SH-SY5Y (cell line): Measurements from ENCODE around the gene GALNT2.

Source experiments
- GATA2 ChIP-seq: IDR thresholded peaks from 2 replicates; pipeline ENCODE4 v1.6.1; 2011; ENCODE audit warnings: mild to moderate bottlenecking, low read depth, low read length
- GATA3 ChIP-seq: IDR thresholded peaks from 2 replicates; pipeline ENCODE4 v1.6.1; 2011; ENCODE audit warnings: low read depth, mild to moderate bottlenecking, low read length, moderate library complexity

GALNT2 gene

DNA sequence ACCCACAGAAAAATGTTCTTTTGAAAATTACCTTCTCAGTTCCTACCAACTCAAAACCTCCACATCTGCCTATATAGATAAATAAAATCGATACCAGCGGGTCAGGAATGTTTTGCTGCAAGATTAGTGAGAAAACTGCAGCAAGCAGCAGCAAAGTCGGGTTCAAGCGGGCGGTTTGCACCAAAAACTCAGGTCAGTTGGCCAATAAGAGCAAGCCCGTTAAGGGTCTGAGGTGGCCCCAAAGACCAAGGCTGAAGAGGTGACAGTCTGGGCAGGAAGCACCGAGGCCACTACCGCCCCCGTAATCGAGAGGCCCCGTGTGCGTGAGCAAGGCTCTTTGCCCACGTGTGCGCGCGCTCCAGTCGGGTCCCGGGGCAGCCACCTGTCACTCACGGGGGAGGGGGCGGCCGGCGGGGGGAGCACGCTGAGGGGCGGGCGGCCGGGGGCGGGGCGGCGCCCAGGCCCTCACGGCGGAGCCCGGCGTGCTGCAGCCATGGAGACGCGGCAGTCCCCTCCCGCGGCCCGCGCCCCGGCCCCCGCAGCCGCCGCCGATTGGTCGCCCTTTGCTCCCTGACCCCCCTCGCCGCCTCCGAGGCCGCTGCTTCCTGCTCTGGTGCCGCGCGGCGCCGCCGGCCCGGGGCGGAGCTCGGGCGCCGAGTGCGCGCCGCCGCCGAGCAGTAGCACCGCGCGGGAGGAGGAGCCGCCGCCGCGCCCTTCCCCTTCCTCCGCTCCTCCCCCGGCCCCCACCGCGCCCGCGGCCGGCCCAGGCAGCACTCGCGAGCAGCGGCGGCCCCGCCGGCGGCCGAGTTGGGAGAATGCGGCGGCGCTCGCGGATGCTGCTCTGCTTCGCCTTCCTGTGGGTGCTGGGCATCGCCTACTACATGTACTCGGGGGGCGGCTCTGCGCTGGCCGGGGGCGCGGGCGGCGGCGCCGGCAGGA lies at the start of gene GALNT2:
TSS of gene GALNT2 (plus strand) at position 773 of the 939 bp plus-strand sequence. CDS start at position 816, 43 bp downstream.
- no peak for TF ChIP-seq GATA2
- no peak for TF ChIP-seq GATA3

DNA sequence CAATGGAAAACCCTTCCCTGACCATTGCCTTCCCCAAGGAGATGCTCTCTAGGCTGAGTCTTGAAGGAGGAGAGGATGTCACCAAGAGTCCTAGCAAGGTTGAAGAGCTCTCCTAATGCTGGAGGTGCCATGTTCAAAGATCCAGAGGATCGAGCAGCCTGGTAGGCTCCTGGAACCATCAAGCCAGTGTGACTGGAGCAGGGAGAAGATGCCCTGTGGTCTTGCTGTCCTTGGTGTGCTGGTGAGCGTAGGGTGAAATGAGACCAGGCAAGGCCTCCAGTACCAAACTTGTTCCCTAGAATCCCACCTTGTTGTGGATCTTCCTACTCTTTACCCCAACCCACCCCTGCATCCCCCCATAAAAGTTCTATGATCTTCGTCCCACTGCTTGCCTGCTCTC lies 46.6 kb upstream of the GALNT2 start:
- TF ChIP-seq GATA3 (no peak), GATA2 (no peak)

DNA sequence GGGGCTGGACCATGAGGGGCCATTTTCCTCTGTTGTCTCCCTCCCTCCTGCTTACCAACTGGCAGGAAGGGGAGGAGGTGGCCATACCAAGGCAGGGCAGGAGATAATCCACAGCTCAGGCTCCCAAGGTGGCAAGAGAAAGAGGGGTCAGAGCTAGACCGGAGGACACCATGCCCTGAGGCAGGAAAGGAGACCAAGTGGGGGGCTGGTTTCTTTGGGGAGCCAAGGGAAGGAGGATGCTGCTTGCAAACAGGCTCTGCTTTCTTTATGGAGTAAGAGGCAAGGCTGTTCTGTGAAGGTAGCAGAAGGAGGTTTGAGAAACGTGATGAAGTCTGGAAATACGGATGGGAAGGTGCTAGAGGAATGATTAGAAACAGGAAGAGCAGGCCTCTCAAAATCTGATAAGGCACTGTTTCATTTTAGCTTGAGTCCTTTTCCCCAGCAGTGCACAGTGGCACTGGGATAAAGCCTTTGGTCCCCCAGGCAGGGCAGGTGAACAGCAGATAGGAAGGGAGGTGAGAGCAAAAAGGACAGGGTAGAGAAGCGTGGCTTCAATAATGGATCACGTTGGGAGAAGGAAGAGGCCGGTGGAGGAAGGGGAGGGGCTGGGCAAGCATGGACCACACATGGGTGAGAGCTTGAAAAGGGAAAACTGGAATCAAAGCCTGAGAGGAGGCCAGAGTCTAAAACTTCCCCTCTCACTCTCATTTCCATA lies 44.2 kb upstream of the GALNT2 start:
- no peak for TF ChIP-seq GATA3
- no peak for TF ChIP-seq GATA2

DNA sequence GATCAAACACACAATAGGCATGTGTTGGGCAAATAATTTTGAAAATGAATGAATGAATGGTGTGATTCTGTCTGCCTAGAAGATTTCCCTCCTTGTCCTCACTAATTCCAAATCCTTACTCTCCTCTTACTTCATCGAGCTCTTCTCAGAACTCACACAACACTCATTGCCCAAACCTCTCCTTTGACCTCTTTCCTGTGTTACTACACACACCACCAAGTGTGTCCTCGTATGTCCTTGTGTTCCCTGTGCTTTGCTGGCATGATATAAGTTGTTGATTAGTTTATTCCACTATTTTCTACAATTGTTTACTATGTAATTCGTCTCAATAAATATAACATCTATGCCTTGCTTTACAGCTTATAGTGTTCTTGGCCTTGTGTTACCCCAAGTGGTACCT lies 41.4 kb upstream of the GALNT2 start:
- TF ChIP-seq GATA3 (no peak), GATA2 (no peak)

DNA sequence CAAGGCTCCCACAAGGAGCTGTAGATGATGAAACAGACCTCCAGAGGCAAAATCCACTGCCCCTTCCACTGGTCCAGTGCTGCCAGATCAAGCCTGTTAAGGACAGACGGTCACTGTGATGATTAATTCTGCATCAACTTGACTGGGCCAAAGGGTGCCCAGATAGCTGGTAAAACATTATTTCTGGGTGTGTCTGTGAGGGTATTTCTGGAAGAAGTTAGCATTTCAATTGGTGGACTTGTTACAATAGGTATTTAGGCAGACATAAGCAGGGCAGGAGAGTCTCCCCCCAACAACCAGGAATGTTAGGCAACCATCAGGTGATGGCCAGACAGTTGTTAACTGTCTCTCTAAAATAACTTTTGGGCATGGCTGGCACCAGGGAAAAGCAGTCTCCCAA lies 40.9 kb upstream of the GALNT2 start:
- no peak for TF ChIP-seq GATA3
- TF ChIP-seq GATA2, result no peak

DNA sequence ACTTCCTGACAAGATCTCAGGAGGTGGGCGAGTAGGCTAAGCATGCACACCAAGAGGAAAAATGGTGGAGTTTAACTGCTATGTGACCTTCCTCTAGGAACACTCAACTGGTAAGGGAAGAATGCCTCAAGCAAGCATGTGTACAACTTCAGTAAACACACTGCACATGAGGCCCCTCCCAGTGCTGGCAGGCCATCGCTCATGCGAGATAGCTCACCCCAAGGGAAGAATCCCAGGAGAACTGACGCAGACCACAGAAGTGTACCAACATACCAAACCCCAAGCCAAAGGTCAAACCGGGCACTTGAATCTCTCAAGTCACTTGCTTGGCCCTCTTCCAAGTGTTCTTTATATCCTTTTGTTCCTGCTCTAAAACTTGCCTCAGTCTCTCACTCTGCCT lies 40.5 kb upstream of the GALNT2 start:
- no peak for TF ChIP-seq GATA3
- TF ChIP-seq GATA2, result no peak

DNA sequence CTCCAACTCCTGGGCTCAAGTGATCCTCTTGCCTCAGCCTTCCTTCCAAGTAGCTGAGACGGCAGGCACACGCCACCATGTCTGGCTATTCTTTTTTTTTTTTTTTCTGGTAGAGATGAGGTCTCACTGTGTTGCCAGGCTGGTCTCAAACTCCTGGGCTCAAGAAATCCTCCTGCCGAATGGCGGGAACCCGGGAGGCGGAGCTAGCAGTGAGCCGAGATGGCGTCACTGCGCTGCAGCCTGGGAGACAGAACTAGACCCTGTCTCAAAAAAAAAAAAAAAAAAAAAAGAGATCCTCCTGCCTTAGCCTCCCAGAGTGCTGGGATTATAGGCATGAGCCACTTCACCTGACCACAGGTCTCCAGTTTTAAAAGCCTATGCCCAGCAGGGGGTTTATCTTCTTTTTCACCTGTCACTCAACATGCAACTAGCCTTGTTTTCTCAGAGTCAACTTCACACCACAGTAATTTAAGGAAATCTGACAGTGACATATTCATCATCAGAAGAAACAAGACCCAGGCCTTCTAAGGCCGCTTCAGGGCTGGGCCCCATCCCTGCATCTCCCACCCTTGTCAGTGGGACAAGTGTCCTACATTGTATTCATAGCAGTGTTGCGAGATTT lies 38.3 kb upstream of the GALNT2 start:
- TF ChIP-seq GATA3 (no peak), GATA2 (no peak)

DNA sequence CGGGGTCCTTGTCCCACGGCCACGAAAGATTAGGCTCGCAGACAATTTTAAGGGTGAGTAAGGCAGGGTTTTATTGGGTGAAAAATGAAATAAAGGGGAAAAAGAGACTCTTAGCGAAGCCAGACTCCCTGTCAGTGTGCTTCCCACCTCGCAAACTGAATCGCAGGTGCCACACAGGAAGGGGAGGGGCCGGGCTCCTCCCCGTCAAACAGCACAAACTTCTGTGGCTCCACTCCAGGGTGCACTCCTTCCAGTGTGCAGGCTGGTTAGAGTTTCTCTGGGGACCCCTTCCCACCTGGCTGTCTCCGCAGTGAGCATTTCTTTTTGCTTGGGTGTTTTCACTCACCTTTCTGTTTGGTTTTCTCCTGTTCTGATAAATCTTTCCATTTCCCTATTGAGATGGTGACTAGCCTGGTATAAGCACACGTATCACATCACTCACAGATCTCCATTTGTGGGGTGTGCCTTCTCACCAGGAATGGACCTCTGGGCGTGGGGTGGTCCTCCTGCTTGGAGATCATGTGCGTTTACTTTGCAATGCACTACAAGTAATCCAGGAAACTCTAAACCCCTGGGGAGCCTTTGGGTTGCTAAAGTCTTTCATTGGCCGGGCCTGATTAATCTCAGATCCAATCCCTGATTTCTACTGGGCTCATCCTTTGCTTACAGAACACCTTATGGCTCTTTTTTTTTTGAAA lies 37.6 kb upstream of the GALNT2 start:
- TF ChIP-seq GATA2 (no peak), GATA3 (no peak)

DNA sequence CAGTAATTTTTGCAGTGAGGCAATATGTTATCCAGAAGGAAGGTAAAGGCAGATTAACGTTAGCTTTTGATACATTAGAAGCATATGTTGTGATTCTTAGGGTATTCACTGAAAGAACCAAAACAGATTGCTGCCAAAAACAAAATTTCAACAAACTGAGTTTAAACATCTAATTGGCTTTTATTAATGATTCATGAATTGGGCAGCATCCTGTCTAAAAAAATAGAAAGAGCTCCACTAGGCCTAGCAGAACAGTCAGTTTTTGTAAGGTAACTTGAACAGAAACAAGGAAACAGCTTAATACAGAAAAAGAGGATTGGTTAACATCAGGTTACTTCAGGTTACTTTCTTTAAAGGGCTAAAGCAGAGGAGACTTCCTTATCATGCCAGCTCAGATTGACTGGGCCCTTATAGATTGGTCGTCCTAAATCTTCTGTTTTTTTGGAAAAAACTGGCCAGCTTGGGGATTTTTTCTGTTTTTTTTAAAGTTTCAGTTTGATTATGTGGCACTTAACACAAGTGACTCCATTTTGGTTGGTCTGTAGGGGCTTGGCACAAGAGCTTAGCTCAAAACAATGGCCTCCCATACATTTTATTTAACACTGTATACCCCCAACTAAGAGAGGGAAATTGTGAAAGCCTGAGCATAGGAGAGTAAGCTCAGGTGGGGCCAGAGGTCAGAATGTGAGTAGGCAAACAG lies 36.8 kb upstream of the GALNT2 start:
- no peak for TF ChIP-seq GATA3
- TF ChIP-seq GATA2, result no peak

DNA sequence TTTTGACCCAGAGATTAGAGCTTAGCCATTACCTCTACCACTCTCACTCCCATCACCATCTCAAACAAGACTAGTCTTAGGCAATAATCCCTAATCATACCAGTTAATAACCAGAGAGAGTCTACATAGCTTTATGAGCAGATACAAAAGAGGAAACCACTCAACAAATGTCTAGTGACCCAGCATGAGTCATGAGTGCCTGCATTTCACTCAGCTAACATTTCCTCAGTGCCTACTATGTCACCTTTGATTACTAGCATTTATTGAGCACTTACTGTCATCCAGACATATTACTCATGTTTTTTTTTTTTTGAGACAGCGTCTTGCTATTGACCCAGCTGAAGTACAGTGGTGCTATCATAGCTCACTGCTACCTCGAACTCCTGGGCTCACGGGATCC lies 35.9 kb upstream of the GALNT2 start:
- no peak for TF ChIP-seq GATA2

DNA sequence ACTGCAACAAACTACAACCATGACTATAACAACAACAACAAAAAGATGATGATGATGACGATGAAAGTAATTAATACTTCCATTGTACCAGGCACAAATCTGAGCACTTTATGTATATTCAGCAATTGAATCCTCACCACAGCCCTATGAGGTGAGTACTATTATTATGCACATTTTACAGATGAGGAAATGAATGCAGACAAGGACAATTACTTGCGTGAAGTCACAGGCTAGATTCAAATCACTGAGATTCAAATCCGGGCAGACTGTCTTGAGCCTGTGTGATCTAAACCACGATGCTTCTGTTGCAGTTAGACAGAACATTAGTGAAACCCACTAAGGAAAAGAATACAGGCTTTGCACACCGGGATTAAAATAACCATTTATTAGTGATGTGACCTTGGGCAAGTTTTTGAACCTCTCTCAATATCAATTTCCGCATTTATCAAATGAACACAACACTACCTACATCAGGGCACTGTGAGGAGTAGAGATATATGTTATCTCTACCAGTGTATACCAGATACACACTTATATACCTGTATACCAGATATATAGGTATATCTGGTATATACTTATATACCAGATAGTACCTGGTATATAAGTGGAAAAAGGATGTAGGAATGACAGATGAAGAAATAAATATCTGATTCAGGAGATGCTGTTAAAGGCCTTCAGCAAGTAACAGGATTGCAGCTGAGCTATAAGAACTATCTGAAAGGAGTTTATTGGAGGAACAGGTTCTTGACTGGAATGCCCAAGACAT lies 34.3 kb upstream of the GALNT2 start:
- TF ChIP-seq GATA2 (no peak), GATA3 (no peak)

DNA sequence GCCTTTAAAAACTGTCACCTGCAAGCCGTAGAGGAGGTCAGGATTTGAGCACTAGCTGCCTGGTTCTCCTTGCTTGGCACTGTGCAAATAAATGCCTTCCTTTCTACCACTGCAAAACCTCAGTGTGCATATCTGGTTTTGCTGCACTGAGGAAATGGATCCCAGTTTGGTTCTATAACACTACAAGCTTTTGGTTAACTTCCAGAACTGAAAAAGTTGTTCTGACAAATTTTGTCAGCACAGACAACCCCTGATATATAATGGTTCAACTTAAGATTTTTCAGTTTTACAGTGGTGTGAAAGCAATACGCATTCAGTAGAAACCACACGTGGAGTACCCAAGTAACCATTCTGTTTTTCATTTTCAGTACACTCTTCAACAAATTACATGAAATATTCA lies 29.8 kb upstream of the GALNT2 start:
- TF ChIP-seq GATA3 (no peak), GATA2 (no peak)

DNA sequence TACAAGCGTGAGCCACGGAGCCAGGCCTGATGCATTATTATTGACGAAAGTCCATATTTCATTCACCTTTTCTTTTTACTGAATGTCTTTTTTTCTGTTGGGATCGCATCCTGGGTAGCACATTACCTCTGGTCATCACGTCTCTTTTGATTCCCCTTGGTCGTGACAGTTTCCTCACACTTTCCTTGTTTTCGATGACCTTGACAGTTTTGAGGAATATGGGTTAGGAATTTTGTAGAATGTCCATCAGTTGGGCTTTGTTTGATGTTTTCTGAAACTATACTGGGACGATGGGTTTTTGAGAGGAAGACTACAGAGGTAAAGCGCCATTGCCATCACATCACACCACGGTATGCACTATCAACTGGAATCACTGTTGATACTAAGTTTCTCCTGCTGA lies 26.6 kb upstream of the GALNT2 start:
- no peak for TF ChIP-seq GATA2
- no peak for TF ChIP-seq GATA3
